ENCODE results near the gene PLA2G2F.

Gene PLA2G2F

GRCh38 chr1:20168564-20169491, 29.7 kb downstream of the PLA2G2F start:
- no peak for DNase-seq (ENCODE audit: low read depth in 2 of 2)

GRCh38 chr1:20169932-20170331, 30.8 kb downstream of the PLA2G2F start:
- DNase-seq (ENCODE audit: low read depth in 2 of 2), result no peak

- DNase-seq (ENCODE audit: low read depth in 2 of 2), result no peak
These were observed 33.0 kb downstream of the PLA2G2F start for GRCh38 chr1:20172033-20172590.

GRCh38 chr1:20174937-20175666, 36.0 kb downstream of the PLA2G2F start:
- no peak for DNase-seq (ENCODE audit: low read depth in 2 of 2)

GRCh38 chr1:20178634-20179370, 39.7 kb downstream of the PLA2G2F start:
- DNase-seq (ENCODE audit: low read depth in 2 of 2), result no peak

- DNase-seq (ENCODE audit: low read depth in 2 of 2), result no peak
These were observed 40.4 kb downstream of the PLA2G2F start for GRCh38 chr1:20179371-20180128.

- no peak for DNase-seq (ENCODE audit: low read depth in 2 of 2)
These were observed 41.2 kb downstream of the PLA2G2F start for GRCh38 chr1:20180129-20180843.

GRCh38 chr1:20180844-20181207, 41.7 kb downstream of the PLA2G2F start:
- DNase-seq (ENCODE audit: low read depth in 2 of 2), result no peak

GRCh38 chr1:20182415-20182814, 43.3 kb downstream of the PLA2G2F start:
- DNase-seq (ENCODE audit: low read depth in 2 of 2), result no peak

- no peak for DNase-seq (ENCODE audit: low read depth in 2 of 2)
These were observed 43.9 kb downstream of the PLA2G2F start for GRCh38 chr1:20183035-20183434.

- DNase-seq (ENCODE audit: low read depth in 2 of 2), result no peak
These were observed 44.6 kb downstream of the PLA2G2F start for GRCh38 chr1:20183616-20184271.

GRCh38 chr1:20184481-20184900, 45.4 kb downstream of the PLA2G2F start:
- DNase-seq (ENCODE audit: low read depth in 2 of 2), result no peak

- peak; percentile 47 to 55 for DNase-seq (ENCODE audit: low read depth in 2 of 2)
These were observed 46.1 kb downstream of the PLA2G2F start for GRCh38 chr1:20184997-20185833.

GRCh38 chr1:20185834-20186782, 47.0 kb downstream of the PLA2G2F start, which contains the start of the genes PLA2G2C and UBXN10:
Gene PLA2G2C, minus strand, starts transcription at chr1:20186518. Its CDS starts 9,155 bp downstream, at chr1:20177363.
Gene UBXN10, plus strand, starts transcription at chr1:20186096. Its CDS starts 4,466 bp downstream, at chr1:20190562.
- peak; percentile 69 to 74 for DNase-seq (ENCODE audit: low read depth in 2 of 2)

- peak; percentile 20 to 28 for DNase-seq (ENCODE audit: low read depth in 2 of 2)
These were observed 48.1 kb downstream of the PLA2G2F start for GRCh38 chr1:20187103-20187812.

GRCh38 chr1:20187813-20188454, 48.8 kb downstream of the PLA2G2F start:
- DNase-seq (ENCODE audit: low read depth in 2 of 2), result no peak

Measured in stimulated activated CD4-positive, alpha-beta T cell treated with anti-CD3 and anti-CD28 coated beads, Interleukin-4, amount 100 ng/mL, for 48 hours (primary cell).